ENCODE data around the gene RAB3C.

RAB3C gene

DNA sequence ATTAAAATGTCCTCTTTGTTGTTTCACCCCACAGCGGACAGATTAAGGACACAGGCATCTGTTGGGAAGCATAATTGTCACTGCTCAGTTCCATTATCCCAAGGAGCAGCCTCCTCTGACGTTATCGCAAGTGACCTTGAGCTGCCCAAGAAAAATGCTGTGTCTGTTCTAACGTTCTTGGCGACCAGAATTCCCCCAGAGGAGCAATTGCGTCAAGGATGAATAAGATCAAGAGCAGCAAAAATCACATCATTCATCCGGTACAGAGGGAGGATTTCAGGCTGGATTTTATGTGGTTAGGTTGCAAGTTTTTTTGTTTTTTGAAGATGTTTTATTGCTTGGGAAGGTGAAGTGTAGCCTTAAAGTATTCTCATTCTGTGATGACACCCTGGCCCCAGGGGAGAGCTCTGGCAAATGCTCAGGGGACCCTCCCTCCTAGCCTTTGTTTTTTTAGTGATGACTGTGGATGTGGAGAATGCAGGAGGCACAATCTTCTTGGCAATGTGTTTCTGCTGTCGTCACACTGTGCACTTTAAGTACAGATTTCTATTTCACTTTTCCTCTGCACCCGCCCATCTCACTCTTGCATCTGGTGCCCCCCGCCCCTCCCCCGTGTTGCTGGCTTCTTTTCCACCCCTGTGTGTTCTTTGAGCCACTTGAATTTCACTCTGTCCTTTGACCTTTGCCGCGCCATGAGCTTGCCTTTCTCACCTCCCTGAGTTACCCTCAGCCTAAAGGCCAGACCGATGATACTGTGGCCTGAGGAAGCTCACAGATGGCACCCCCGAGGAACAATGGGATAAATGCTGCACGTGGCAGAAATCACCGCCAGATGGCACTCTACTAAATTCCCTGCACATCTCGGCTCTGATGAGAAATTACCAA lies 308.5 kb downstream of the RAB3C start:
- peak; percentile 35 to 53 for DNase-seq

- no peak for DNase-seq
Observed at GRCh38 chr5:58891971-58892343, 309.1 kb downstream of the RAB3C start.

GRCh38 chr5:58893551-58893950 lies 310.7 kb downstream of the RAB3C start:
- no peak for DNase-seq

DNA sequence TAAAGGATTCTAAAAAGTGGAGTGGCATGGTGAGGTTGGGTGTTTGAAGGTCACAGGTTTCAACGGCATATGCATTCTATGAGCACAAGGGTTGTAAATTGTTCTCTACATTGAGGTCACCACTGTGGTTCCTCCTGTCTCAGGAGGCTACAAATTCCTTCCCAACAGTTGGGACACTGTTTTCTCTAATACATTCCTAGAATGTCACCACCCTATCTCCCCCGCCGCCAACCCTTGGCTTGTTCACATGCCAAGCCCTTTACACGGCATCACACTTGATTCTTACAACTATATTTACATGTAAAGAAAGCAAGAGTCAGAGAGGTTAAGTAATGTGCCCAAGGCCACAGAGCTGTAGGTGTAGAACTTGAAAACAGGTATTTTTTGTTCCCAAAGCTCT lies 315.1 kb downstream of the RAB3C start:
- DNase-seq, result no peak

- no peak for DNase-seq
Observed at GRCh38 chr5:58898538-58898937, 315.7 kb downstream of the RAB3C start.

DNA sequence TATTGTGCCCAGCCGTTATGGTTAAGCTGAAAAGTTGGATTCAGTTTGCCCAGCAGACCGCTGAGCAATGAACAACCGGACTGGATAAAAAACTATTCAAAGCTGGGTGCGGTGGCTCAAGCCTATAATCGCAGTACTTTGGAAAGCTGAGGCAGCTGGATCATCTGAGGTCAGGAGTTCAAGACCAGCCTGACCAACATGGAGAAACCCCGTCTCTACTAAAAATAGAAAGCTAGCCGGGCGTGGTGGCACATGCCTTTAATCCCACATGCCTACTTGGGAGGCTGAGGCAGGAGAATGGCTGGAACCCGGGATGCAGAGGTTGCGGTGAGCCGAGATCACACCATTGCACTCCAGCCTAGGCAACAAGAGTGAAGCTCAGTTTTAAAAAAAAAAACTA lies 318.4 kb downstream of the RAB3C start:
- no peak for DNase-seq

DNA sequence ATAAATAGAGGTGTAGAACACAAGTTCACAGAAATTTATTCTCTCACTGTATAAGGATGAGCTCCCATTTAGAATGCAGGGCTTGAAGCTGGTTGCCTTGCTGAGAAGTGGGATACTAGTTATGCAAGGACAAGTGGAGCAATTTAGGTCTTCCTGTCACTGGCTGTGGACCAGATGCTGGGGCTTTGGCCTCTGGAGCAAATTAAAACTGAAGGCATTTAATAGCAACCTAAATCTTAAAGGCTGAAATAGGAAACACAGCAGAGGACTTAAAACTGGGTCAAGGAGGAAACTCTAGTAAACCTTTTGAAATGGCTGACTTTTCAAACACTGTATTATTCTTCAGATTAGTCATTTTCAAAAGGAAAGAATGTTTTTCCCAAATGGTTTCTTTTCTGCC lies 319.4 kb downstream of the RAB3C start:
- DNase-seq, result no peak

- DNase-seq, result no peak
Observed at GRCh38 chr5:58902765-58903164, 319.9 kb downstream of the RAB3C start.

GRCh38 chr5:58904737-58905136 lies 321.9 kb downstream of the RAB3C start:
- no peak for DNase-seq

DNA sequence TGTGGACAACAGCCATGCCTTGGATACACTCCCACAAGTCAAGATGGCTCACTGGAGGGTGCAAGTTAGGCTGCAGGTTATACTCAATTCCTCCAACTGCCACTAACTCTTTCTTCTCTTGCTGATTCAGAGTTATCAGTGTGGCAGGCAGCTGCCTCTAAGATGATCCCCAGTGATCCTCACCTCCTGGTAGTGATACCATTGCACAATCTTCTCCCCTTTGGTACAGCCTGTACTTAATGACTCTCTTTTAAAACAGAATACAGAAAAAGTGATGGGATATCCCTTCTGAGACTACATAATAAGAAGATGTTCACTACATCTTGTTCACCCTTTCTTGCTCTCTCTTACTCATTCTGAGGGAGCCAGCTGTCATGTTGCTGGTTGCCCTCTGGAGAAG lies 323.1 kb downstream of the RAB3C start:
- DNase-seq, result no peak

All from stimulated activated CD4-positive, alpha-beta T cell treated with anti-CD3 and anti-CD28 coated beads, Interleukin-4, amount 100 ng/mL, for 4 hours (primary cell).